Measurements from ENCODE around the gene WDR20.
"Not testable (repeated sequence)": the region's sequence is repeated elsewhere in the genome, so short reads cannot be mapped to it uniquely, and the experiment has no call there.

Gene WDR20

GRCh38 chr14:102105369-102105768 lies 34.3 kb upstream of the WDR20 start:
- Histone ChIP-seq H3K27ac (ENCODE audit: low read length) (no peak overlapping the region), H3K9me3 (ENCODE audit: insufficient read depth, low read length, severe bottlenecking) (no peaks in the 10 kb centered on the region), H3K27me3 (ENCODE audit: insufficient read depth, low read length, poor library complexity) (peaks cover 2% of the 10 kb centered on the region), H3K79me2 (ENCODE audit: insufficient read depth, low read length) (no peaks in the 10 kb centered on the region), H3K4me1 (ENCODE audit: insufficient read depth, low read length) (no peaks in the 10 kb centered on the region), H2AFZ (ENCODE audit: low read depth, low read length) (no peak overlapping the region; the same call in 1 of the 2 replicates), H3K36me3 (ENCODE audit: insufficient read depth, low read length) (no peaks in the 10 kb centered on the region), H3K4me2 (ENCODE audit: insufficient read depth, low read length) (no peak overlapping the region), H4K20me1 (ENCODE audit: insufficient read depth, low read length) (no peaks in the 10 kb centered on the region), H3K9ac (ENCODE audit: low read depth, low read length) (no peak overlapping the region), H3K4me3 (ENCODE audit: low read depth in 1 of 2, low read length in 2 of 2) (no peak overlapping the region)
- ATAC-seq (ENCODE audit: insufficient read depth, low read depth), result no peak; the same call in 2 of the 3 replicates
- DNase-seq, result no peak
- TF ChIP-seq EZH2 (IDR thresholded peaks at IDR 0.05; ENCODE audit: borderline replicate concordance, low read depth, low read length, severe bottlenecking), result no peak
- TF ChIP-seq, protein P1, sequence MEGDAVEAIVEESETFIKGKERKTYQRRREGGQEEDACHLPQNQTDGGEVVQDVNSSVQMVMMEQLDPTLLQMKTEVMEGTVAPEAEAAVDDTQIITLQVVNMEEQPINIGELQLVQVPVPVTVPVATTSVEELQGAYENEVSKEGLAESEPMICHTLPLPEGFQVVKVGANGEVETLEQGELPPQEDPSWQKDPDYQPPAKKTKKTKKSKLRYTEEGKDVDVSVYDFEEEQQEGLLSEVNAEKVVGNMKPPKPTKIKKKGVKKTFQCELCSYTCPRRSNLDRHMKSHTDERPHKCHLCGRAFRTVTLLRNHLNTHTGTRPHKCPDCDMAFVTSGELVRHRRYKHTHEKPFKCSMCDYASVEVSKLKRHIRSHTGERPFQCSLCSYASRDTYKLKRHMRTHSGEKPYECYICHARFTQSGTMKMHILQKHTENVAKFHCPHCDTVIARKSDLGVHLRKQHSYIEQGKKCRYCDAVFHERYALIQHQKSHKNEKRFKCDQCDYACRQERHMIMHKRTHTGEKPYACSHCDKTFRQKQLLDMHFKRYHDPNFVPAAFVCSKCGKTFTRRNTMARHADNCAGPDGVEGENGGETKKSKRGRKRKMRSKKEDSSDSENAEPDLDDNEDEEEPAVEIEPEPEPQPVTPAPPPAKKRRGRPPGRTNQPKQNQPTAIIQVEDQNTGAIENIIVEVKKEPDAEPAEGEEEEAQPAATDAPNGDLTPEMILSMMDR (IDR thresholded peaks at IDR 0.05; ENCODE audit: borderline replicate concordance, extremely low read depth, low read length, poor library complexity, severe bottlenecking), result no peak

GRCh38 chr14:102109332-102109731 lies 30.4 kb upstream of the WDR20 start:
- not testable (repeated sequence) for H3K4me1 ChIP-seq (ENCODE audit: insufficient read depth, low read length); H3K9ac ChIP-seq (ENCODE audit: low read depth, low read length); DNase-seq; H3K9me3 ChIP-seq (ENCODE audit: insufficient read depth, low read length, severe bottlenecking); H3K27ac ChIP-seq (ENCODE audit: low read length); ATAC-seq (ENCODE audit: insufficient read depth, low read depth); H2AFZ ChIP-seq (ENCODE audit: low read depth, low read length); H3K36me3 ChIP-seq (ENCODE audit: insufficient read depth, low read length); H3K79me2 ChIP-seq (ENCODE audit: insufficient read depth, low read length); H3K27me3 ChIP-seq (ENCODE audit: insufficient read depth, low read length, poor library complexity); H3K4me3 ChIP-seq (ENCODE audit: low read depth in 1 of 2, low read length in 2 of 2); H3K4me2 ChIP-seq (ENCODE audit: insufficient read depth, low read length); H4K20me1 ChIP-seq (ENCODE audit: insufficient read depth, low read length)

DNA sequence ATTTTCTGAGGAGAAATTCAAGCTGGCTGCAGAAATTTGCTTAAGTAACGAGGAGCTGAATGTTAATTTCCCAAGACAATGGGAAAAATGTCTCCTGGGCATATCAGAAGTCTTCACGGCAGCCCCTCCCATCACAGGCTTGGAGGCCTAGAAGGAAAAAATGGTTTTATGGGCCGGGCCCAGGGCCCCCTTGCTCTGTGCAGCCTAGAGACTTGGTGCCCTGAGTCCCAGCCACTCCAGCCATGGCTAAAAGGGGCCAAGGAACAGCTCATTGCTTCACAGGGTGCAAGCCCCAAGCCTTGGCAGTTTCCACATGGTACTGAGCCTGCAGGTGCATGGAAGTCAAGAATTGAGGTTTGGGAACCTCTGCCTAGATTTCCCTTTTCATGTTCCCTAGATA lies 28.6 kb upstream of the WDR20 start:
- Histone ChIP-seq H3K4me2 (ENCODE audit: insufficient read depth, low read length) (no peak overlapping the region), H4K20me1 (ENCODE audit: insufficient read depth, low read length) (no peaks in the 10 kb centered on the region), H3K4me1 (ENCODE audit: insufficient read depth, low read length) (no peaks in the 10 kb centered on the region), H3K27ac (ENCODE audit: low read length) (no peak overlapping the region), H2AFZ (ENCODE audit: low read depth, low read length) (no peak overlapping the region), H3K9me3 (ENCODE audit: insufficient read depth, low read length, severe bottlenecking) (peaks cover 5% of the 10 kb centered on the region), H3K27me3 (ENCODE audit: insufficient read depth, low read length, poor library complexity) (peaks cover 2% of the 10 kb centered on the region), H3K79me2 (ENCODE audit: insufficient read depth, low read length) (no peaks in the 10 kb centered on the region), H3K4me3 (ENCODE audit: low read depth in 1 of 2, low read length in 2 of 2) (no peak overlapping the region), H3K9ac (ENCODE audit: low read depth, low read length) (no peak overlapping the region), H3K36me3 (ENCODE audit: insufficient read depth, low read length) (no peaks in the 10 kb centered on the region)
- DNase-seq (no peak), ATAC-seq (ENCODE audit: insufficient read depth, low read depth) (no peak)
- TF ChIP-seq, protein P1 (IDR thresholded peaks at IDR 0.05; ENCODE audit: borderline replicate concordance, extremely low read depth, low read length, poor library complexity, severe bottlenecking), result no peak
- TF ChIP-seq EZH2 (IDR thresholded peaks at IDR 0.05; ENCODE audit: borderline replicate concordance, low read depth, low read length, severe bottlenecking), result no peak

- H3K36me3 ChIP-seq (ENCODE audit: insufficient read depth, low read length), result no peaks in the 10 kb centered on the region
- no peak overlapping the region for H2AFZ ChIP-seq (ENCODE audit: low read depth, low read length)
- no peaks in the 10 kb centered on the region for H3K4me1 ChIP-seq (ENCODE audit: insufficient read depth, low read length)
- no peaks in the 10 kb centered on the region for H4K20me1 ChIP-seq (ENCODE audit: insufficient read depth, low read length)
- no peak overlapping the region for H3K4me2 ChIP-seq (ENCODE audit: insufficient read depth, low read length)
- ATAC-seq (ENCODE audit: insufficient read depth, low read depth) (no peak), DNase-seq (no peak)
- no peaks in the 10 kb centered on the region for H3K79me2 ChIP-seq (ENCODE audit: insufficient read depth, low read length)
- H3K4me3 ChIP-seq (ENCODE audit: low read depth in 1 of 2, low read length in 2 of 2), result no peak overlapping the region
- no peaks in the 10 kb centered on the region for H3K27me3 ChIP-seq (ENCODE audit: insufficient read depth, low read length, poor library complexity)
- no peak overlapping the region for H3K9ac ChIP-seq (ENCODE audit: low read depth, low read length)
- TF ChIP-seq, protein P1 (IDR thresholded peaks at IDR 0.05; ENCODE audit: borderline replicate concordance, extremely low read depth, low read length, poor library complexity, severe bottlenecking), result no peak
- TF ChIP-seq EZH2 (IDR thresholded peaks at IDR 0.05; ENCODE audit: borderline replicate concordance, low read depth, low read length, severe bottlenecking), result no peak
- H3K27ac ChIP-seq (ENCODE audit: low read length), result no peak overlapping the region
- peaks cover 14% of the 10 kb centered on the region for H3K9me3 ChIP-seq (ENCODE audit: insufficient read depth, low read length, severe bottlenecking)
Measured at GRCh38 chr14:102116361-102117180, 23.1 kb upstream of the WDR20 start.
